ENCODE data around the gene EEF2KMT.
"Not testable (repeated sequence)": the region's sequence is repeated elsewhere in the genome, so short reads cannot be mapped to it uniquely, and the experiment has no call there.

EEF2KMT gene

DNA sequence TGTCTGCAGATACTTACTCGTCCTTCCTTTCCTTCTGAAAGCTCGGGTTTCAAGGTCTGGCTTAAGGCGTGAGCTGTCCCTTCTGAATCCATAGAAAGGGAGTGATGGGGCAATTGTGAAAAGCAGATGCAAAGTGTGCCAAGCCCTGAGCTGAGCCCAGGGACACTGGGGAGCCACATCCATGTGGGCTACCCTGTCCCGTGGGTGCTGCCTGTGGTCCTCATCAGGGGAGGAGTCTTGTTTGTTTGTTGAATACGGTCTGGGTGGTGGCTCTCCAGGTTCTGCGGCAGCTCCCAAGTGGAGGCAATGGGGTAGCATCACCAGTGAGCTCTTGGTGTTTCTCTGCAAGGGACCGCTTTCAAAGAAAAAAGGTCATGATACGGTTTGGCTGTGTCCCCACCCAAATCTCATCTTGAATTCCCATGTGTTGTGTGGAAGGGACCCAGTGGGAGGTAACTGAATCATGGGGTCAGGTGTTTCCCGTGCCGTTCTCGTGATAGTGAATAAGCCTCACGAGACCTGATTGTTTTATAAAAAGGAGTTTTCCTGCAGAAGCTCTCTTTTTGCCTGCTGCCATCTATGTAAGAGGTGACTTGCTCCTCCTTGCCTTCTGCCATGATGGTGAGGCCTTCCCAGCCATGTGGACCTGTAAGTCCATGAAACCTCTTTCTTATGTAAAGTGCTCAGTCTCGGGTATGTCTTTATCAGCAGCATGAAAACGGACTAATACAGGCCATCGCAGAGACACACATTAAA, 27.0 kb downstream of the EEF2KMT start:
- DNase-seq: no peak

DNA sequence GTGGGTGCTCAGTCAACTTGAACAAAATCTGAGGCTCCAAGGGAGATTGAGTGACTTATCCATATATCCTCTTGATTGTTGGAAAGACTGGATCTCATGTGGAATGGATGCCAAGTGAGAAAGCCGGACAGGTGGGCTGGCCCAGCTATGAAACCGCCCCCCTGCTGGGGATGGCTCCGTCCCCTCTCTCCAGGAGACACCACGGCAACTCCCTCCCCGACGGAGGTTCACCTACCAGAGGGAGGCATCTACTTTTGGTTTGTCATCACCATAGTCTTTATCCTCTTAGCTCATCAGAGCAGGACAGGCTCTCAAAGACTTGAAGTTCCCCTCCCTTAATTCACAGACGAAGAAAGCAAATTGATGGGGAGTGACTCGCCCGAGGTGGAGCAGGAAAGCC, 27.7 kb downstream of the EEF2KMT start:
- DNase-seq: no peak

DNA sequence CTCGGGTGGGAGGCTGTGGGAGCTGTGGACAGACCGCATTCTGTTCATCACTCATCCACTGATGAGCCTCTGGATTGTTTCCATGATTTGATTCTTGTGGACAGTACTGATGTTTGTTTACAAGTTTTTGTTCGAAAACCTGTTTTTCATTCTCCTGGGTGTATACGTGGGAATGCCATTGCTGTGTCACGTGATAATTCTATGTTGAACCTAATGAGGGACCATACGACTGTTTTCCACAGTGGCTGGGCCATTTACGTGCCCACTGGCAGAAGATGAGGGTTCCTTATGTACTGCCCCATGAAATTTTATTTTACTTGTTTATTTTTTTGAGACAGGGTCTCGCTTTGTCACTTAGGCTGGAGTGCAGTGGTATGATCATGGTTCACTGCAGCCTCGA, 28.5 kb downstream of the EEF2KMT start:
- no peak for DNase-seq

DNA sequence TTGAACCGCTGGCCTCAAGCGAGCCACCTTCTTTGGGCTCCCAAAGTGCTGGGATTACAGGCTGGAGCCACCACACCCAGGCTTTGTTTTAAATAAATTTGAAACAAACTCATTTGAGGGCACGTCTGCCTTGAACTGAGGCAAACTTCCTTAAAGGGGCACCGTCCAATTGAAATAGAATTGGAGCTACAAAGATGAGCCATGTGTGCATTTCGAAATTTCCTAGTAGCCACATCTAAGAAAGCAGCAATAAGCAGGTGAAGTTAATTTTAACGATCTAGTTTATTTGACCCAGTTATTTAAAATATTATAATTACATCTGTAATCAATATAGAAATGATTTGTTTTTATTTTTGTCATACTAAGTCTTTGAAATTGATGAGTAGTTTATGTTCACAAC, 31.1 kb downstream of the EEF2KMT start:
- DNase-seq: no peak

DNA sequence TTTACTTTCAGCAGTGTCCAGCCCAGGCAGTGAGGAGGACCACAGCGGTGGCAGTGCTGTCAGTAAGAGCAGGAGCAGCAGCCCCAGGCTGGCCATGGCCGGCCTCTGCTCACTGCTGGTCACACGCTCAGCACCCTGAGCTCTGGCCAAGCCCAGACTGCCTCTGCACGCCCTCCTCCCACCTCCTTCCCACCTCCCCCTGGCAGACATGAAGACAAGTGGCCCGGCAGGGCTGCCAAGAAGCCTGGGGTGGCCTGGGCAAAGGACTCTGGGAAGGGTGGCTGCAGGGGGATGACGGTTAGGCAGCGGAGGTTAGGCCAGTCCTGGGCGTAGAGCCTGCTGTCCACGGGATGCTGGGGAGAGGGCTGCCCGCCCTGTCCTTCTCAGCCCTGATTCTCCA, 31.8 kb downstream of the EEF2KMT start, which contains the start of gene C16orf89:
C16orf89 (minus strand) TSS at position 144 of the 400 bp plus-strand sequence; CDS start at position 96, 48 bp downstream.
- DNase-seq: no peak

DNA sequence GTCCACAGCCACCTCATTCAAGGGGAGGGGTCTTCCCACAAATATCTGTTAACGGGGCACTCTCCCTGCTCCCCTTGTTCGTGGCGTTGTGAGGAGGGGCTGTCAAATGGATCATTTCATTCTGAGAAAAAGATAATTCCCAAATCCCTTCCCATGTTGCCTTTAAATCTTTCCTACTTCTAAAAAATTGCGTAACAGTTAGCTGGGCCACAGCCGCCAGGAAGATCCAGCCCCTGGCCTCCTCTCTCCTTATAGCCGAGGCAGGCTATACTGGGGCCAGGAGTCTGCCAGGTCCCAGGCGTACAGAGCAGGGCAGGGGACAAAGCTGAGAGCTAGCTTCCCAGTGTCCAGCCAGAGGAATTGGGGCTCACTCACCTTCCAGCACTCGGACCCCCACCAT, 32.3 kb downstream of the EEF2KMT start:
- no peak for DNase-seq

DNA sequence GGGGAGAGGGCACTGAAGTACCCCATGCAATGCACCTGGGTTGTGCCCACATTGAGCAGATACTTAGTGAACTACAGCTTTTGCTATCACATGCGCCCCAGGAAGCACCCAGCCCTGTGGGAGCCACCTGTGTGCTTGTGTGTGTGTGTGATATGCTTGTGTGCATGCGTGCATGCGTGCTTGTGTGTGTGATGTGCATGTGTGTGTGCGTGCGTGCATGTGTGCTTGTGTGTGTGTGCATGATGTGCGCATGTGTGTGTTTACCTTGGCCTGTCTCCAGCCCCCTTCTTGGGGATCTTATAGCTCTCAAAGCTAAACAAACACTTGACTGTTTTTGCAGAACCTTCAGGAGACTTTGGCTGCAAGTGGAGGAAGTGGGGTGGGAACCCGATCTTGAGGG, 32.7 kb downstream of the EEF2KMT start:
- no peak for DNase-seq

DNA sequence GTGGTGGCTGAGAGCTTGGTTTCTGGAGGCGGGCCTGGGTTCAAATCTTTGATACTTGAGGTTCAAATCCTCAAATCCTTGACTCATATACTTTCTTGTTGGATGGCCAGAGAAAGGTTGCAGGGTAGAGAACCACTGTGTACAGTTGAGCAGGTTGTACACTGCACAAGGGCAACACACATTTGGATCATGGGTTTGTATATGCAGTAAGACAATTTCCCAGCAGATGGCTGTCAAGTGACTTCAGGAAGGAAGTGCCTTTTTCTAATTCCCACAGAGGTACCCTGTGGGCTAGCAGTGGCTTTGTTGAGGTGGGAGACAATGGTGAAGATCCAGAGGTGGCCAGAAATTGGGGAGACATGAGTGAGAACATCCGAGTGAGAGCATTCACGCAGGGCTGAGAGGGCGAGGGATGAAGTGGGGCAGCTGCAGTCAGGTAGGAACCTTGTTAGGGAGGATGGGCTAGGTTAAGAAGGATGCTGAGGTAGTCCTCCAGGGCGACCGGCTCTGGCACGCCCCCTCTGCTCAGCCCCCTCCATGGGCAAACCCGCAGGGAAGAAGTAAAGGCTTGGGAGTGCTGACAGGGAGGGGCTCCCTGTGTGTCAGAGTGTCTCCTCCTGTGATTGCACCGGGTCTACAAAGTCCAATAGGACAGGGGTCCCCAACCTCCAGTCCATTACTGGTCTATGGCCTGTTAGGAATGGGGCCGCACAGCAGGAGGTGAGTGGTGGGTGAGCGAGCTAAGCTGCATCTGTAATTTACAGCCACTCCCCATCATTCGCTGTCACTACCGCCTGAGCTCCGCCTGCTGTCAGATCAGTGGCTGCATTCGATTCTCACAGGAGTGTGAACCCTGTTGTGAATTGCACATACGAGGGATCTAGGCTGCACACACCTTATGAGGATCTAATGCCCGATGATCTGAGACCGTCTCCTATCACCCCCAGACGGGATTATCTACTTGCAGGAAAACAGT, 34.5 kb downstream of the EEF2KMT start:
- DNase-seq: no peak

DNA sequence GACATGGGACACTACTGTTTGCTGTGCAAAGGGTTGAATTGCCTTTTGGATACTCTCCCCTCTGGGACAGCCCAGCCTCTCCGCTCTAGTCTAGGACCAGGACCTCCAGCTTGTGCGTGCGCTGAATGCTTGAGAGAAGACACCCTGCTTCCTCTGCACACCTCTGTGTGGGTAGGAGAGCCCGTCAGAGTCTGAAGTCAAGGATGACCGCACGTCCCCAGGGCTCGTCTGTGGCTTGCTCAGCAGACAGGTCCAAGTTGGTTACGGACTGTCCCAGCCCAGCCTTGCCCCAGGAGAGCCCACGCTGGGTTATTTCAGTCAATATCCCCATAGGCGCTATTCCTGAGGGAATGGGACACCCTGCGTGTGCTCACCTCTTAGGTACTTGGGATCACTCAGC, 35.5 kb downstream of the EEF2KMT start:
- no peak for DNase-seq

DNA sequence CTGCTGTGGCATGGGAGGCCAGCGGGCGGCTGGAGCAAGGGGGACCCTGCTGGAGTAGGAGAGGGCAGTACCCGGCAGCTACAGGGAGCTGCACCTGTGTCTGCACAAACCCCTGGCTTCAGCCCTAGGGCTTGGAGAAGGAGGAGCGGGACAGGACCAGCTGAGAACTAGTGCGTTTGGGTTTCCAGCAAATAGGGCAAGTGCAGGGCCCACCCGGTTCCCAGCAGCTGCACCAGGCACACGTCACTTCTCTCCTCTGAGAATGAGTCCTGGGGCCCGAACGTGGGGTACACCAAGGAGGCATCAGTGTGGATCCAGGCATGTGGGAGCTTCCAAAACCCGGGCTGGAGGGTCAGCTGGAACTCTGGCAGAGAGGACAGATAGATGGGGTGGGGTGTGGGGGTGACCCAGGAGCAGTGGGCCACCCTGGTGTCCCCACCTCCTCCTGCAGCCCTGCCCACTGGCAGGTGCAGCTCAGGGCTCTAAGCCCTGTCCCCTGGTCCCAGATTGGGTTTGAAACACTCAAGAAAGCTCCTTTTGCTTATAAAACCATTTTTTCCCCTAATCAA, 37.4 kb downstream of the EEF2KMT start:
- DNase-seq: no peak

DNA sequence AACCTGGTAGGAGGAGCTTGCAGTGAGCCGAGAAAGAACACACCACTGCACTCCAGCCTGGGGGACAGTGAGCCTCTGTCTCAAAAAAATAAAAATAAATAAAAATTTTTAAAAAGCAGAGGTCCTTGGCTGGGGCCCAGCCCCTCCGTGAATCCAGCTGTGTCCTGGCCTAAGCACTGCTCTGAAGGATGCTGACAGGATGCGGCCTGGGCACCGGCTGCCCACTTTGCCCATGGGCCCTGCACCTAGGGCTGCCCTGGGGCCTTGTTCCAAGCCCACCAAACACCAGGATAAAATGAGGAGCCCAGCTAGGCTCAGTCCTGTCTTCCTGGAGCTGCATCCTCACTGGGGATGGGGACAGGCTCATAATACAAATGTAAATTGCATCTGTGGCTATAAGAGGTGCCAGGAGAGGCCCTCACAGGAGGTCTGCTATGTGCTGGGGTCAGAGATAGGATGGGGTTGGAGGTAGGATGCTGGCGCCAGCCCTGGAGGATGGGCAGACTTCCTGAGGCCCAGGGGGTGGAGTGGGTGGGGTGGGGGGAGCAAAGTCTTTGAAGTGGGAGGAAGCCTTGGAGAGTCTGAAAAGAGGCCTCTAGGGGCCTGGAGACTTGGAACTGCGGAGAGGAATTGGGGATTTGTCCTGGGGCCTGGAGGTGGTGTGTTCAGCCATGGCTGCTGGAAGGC, 38.1 kb downstream of the EEF2KMT start:
- DNase-seq: no peak

DNA sequence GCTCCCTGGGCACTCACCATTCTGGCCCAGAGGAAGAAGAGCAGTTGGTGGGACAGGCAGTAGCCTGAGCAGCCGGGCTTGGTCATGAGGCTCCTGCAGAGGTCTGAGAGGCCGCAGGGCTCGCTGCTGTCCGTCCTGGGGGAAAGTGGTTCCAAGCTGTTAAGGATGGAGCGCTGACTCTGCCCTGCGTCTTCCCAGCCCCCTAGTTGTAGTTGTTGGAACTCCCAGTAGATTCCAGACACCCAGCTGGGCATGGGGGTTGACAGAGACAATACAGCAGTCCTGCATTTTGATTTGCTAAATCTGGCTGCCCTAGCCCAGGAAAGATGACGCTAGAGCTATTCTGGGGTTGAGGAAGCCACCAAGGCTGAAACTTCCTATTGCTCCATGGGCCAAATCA, 39.1 kb downstream of the EEF2KMT start:
- no peak for DNase-seq

DNA sequence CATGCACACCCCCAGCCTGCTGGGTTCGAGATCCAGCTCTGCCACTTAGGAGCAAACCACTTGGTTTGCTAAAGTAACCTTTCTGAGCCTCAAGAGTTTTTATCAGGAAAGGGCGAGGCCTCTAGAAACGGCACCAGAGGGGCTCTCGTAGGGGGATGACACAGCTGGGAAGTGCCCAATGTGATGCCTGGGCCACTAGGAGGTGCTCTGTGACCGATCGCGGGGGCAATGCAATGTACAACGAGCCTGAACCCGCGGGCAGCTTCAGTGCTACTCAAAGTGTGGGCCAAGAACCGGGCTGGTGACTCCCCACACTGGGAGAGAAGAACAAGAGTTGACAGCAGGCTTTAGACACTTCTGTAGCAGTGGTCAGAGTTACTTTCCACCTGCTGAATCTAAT, 41.2 kb downstream of the EEF2KMT start:
- DNase-seq: no peak

DNA sequence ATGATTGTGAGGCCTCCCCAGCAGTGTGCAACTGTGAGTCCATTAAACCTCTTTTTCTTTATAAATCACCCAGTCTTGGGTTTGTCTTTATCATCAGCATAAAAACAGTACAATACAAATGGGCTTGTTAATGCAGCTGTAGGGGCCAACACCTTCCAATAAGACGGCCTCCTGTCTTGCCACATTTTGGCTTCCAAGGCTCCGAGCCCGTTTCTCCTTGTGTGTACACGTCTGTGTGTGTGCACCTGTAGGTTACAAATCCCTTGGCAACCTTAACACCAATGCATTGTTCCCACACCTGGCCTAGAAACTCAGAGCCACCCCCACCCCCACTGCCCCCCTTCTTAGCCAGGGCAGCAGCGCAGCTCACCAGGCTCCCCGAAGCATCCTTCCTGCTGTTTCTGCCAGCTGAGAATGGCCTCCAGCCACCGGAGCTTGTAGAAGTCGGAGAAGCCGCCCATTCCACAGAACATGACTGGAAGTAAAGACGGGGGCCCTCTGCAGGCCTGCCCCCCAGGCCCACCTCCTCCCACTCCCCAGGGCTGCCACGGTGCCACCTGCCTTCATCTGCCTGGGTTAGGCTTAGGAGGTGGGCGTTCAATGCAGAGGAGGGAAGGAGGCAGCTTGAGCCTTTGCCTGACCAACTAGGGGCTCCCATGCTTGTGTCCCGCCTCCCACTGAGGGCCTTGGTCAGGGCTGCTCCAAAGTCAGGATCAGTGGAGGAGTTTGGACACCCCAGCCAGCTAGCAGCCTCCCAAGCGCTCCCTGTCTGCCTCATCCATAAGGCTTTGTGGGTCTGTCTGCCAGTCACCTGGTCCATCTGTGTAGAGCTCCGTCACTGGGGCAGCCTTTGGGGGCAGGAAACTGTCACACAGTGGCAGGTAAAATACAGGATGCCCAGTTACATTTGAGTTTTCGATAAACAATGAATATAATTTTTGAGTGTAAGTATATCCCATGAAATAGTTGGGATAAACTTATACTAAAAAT, 42.4 kb downstream of the EEF2KMT start:
- no peak for DNase-seq

DNA sequence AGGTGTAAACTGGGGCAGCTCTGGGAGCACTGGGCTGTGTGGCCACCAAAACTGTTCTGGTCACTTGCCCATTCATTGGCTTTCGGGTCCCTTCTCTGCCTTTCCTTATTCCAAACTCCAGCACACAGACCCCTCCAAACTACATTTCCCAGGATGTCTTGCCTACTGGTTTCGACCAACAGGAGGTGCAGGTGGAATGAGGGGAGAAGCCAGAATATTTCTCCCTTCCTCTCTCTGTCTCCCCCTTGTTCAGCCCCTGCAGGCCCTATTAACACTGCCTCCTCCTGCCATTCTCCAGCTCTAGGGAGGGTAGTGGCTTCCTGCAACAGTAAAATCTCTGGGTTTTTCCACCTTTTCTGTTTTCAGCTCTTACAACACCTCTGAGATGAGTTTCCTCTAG, 50.7 kb downstream of the EEF2KMT start:
- DNase-seq: no peak

DNA sequence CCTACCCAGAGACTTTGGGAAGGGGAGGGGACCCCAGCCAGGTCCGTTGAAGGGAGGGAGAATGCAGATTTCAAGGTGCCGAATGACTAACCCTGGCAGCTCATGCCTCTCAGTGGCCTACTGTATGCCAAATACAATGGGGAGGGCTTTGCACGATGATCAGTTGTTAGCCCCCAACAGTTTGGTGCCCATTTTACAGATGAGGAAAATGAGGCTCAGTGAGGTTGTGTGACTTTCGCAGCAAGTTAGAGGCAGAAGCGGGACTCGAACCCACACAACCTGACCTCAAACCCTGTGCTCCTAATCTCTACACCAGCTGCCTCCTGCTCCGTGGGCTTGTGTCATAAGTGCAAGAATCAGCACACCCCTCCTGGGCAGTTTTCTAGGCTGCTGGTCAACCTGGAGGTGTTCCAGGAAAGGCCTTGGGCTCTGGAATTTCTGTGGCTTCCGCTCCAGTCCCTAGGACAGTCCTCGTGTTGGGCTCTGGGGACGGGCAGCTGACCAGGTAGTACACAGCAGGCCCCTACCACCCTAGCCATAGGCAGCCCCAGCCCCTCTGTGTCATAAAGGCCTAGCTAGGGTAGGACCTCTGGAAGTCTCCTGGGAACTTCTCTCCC, 52.0 kb downstream of the EEF2KMT start:
- no peak for DNase-seq

DNA sequence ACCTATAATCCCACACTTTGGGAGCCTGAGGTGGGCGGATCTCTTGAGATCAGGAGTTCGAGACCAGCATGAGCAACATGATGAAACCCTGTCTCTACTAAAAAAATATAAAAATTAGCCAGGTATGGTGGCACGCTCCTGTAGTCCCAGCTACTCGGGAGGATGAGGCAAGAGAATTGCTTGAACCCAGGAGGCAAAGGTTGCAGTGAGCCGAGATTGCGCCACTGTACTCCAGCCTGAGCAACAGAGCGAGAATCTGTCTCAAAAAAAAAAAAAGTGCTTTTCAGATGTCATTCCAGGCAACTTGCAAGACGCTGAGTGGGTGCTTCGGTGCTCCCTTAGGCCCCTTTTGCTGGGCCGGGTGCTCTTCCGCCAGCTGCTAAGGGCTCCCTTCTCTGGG, 53.0 kb downstream of the EEF2KMT start:
- DNase-seq: not testable (repeated sequence)

DNA sequence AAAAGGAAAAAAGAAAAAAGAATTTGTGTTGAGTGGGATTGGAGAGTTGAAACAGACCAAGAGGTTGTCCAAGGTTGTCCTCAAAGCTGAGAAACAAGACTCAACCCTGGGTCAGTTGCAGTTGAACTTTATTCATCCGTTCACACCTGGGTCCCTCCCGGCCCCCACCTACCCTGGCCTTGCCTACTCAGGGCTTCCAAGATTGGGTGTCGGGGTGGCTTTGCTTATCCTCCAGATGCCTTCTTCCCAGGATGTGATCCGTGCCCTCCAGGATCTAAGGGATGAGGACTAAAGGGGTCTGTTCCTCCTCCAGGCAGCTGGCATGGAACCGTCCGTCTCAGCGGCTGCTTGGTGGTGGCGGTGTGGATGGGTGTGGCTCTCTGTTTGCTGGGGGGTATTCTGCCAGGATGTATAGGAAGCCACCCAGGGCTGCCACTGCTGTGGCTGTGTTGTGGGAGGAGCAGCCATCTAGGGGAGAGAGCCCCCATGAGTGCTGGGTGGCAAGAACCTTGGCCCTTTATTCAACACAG, 53.5 kb downstream of the EEF2KMT start:
- no peak for DNase-seq

DNA sequence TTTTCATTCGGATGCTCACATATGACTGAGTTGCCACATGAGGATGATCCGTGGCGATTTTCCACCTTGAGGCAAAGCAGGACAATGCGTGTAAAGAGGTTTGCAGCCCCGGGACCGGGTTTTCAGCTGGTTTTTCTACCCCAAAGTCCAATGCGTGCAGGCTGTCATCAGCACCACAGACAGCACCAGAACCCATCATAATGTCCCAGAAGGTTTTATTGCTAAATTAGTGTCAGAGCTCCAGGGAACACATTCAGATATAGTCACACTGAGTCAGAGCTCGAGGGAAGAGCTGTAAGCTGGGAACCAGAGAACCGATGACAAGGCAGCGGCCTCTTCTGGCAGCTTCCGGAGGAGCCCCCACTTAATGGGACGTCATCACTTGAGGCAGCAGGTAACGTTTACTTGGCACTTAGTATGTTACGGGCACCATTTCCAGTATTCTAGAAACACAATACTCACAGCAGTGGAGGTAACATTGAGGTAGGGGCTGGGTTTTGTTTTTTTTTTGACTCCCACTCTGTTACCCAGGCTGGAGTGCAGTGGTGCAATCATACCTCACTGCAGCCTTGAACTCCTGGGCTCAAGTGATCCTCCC, 54.9 kb downstream of the EEF2KMT start:
- DNase-seq: no peak

DNA sequence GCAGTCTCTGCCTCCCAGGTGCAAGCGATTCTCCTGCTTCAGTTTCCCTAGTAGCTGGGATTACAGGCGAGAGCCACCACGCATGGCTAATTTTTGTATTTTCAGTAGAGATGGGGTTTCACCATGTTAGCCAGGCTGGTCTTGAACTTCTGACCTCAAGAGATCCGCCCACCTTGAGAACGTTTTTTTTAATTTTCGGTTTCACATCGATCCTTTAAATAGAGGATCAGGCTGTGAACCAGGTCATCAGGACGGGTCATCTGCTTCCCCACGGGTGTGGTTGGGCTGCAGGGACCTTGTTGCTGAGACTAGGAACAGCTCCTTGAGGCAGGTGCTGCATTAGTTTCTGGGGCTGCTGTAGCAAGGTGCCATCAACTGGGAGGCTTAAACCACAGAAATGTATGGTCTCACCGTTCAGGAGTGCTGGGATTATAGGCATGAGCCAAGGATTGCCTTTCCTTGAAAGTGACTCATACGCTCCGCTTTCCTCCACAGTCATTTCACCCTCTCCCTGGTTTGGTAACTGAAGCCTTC, 55.9 kb downstream of the EEF2KMT start:
- no peak for DNase-seq

All from GF-D8 (cell line).